NCI-H526 (cell line): ENCODE measurements around the gene PDK3.

ENCODE experiments used
- DNase-seq, 2 experiments: peaks; one replicate each; lab custom pipeline; 2025; lab: John Stamatoyannopoulos, UW

Gene PDK3

GRCh38 chrX:24464836-24465531 is at the start of gene PDK3:
Gene PDK3 (plus strand): TSS chrX:24465286. CDS start chrX:24465456, 170 bp downstream.
- DNase-seq, result peak; percentile 86 to 97

- DNase-seq, result no peak
Observed at GRCh38 chrX:24415921-24416320, 49.2 kb upstream of the PDK3 start.

- DNase-seq, result no peak
Observed at GRCh38 chrX:24423960-24424359, 41.1 kb upstream of the PDK3 start.

GRCh38 chrX:24424948-24425347 is 40.1 kb upstream of the PDK3 start:
- no peak for DNase-seq

GRCh38 chrX:24425806-24426205 is 39.3 kb upstream of the PDK3 start:
- no peak for DNase-seq

GRCh38 chrX:24426340-24426913 is 38.7 kb upstream of the PDK3 start:
- peak in 1 of 2 experiments; percentile 12 for DNase-seq

- no peak for DNase-seq
Observed at GRCh38 chrX:24426921-24427746, 38.0 kb upstream of the PDK3 start.

GRCh38 chrX:24427747-24428019 is 37.4 kb upstream of the PDK3 start:
- no peak for DNase-seq

GRCh38 chrX:24428516-24428915 is 36.6 kb upstream of the PDK3 start:
- DNase-seq, result no peak

- DNase-seq, result no peak
Observed at GRCh38 chrX:24435060-24435459, 30.0 kb upstream of the PDK3 start.

GRCh38 chrX:24443918-24444317 is 21.2 kb upstream of the PDK3 start:
- no peak for DNase-seq

- DNase-seq, result no peak
Observed at GRCh38 chrX:24444645-24445044, 20.4 kb upstream of the PDK3 start.

- no peak for DNase-seq
Observed at GRCh38 chrX:24448762-24449250, 16.3 kb upstream of the PDK3 start.

- no peak for DNase-seq
Observed at GRCh38 chrX:24463077-24463476, 2.0 kb upstream of the PDK3 start.

- DNase-seq, result peak in 1 of 2 experiments; percentile 24
Observed at GRCh38 chrX:24464498-24464835, 619 bp upstream of the PDK3 start.

- DNase-seq, result peak in 1 of 2 experiments; percentile 34
Observed at GRCh38 chrX:24465532-24465865, 413 bp downstream of the PDK3 start.

- peak in 1 of 2 experiments; percentile 24 for DNase-seq
Observed at GRCh38 chrX:24466025-24466424, 939 bp downstream of the PDK3 start.

- no peak for DNase-seq
Observed at GRCh38 chrX:24468245-24468644, 3.2 kb downstream of the PDK3 start.

- no peak for DNase-seq
Observed at GRCh38 chrX:24471808-24472207, 6.7 kb downstream of the PDK3 start.

- DNase-seq, result no peak
Observed at GRCh38 chrX:24475480-24475879, 10.4 kb downstream of the PDK3 start.

- no peak for DNase-seq
Observed at GRCh38 chrX:24478509-24478908, 13.4 kb downstream of the PDK3 start.

- DNase-seq, result no peak
Observed at GRCh38 chrX:24479924-24480323, 14.8 kb downstream of the PDK3 start.

- DNase-seq, result no peak
Observed at GRCh38 chrX:24480400-24480865, 15.3 kb downstream of the PDK3 start.
